Measurements from ENCODE around the gene KRT8. TPM values are rescaled to one million over a fixed set of nuclear protein-coding genes. Genes with fewer than 3 reads are reported as not detected.

KRT8 gene
- total RNA-seq, 3 donors from 2014 or later = 1,334 to 4,222 (median 3,664) TPM

DNA sequence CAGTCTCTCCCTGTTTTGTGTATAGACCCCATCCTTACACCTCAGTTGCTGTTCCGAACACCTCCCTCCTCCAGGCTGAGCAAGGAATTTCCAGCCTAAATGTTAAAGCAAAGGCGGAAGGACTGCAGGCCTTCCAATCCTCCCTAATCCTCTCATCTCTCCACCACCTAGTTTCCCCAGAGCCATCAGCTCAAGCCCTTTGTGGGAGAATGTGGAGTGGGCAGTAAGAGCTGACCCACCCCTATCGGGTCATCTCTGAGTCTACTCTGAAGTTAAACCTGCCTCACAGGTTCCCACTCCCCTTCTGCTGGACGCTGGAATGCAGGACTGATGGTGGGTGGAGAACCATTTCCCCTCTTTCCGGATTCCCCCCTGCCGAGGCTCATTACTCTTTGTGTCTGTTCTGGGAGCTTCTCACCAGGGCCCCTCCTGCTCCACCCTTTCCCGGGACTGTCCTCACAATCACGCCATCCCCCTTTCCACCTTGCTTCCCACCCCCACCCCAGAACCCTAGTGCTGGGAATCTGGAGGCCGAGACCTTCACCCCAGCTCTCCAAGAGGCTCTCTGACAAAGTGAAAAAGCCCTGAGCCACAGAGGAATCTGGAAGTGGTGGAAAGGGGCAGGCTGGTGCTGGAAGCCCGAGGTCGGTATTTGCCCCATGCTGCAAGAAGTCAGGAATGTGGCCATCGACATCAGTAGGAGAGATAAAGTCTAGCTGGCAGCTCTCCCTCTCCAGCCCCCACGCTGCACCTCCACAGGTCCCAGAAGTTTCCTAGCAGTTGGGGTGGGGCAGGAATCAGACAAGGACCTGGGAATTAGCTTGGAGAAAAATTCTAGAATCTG lies 40.7 kb upstream of the KRT8 start:
- Histone ChIP-seq H3K36me3 (ENCODE audit: low read depth) (no peaks in the 10 kb centered on the region), H3K9me3 (no peaks in the 10 kb centered on the region), H3K4me3 (no peak overlapping the region), H3K4me1 (ENCODE audit: low read depth) (peaks cover 14% of the 10 kb centered on the region)
- DNase-seq (no peak), ATAC-seq (no peak)
- intact Hi-C loops (cut with DNase I, micrococcal nuclease) = no loop called here
- TF ChIP-seq, protein P1, sequence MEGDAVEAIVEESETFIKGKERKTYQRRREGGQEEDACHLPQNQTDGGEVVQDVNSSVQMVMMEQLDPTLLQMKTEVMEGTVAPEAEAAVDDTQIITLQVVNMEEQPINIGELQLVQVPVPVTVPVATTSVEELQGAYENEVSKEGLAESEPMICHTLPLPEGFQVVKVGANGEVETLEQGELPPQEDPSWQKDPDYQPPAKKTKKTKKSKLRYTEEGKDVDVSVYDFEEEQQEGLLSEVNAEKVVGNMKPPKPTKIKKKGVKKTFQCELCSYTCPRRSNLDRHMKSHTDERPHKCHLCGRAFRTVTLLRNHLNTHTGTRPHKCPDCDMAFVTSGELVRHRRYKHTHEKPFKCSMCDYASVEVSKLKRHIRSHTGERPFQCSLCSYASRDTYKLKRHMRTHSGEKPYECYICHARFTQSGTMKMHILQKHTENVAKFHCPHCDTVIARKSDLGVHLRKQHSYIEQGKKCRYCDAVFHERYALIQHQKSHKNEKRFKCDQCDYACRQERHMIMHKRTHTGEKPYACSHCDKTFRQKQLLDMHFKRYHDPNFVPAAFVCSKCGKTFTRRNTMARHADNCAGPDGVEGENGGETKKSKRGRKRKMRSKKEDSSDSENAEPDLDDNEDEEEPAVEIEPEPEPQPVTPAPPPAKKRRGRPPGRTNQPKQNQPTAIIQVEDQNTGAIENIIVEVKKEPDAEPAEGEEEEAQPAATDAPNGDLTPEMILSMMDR (IDR thresholded peaks at IDR 0.05) = no peak

DNA sequence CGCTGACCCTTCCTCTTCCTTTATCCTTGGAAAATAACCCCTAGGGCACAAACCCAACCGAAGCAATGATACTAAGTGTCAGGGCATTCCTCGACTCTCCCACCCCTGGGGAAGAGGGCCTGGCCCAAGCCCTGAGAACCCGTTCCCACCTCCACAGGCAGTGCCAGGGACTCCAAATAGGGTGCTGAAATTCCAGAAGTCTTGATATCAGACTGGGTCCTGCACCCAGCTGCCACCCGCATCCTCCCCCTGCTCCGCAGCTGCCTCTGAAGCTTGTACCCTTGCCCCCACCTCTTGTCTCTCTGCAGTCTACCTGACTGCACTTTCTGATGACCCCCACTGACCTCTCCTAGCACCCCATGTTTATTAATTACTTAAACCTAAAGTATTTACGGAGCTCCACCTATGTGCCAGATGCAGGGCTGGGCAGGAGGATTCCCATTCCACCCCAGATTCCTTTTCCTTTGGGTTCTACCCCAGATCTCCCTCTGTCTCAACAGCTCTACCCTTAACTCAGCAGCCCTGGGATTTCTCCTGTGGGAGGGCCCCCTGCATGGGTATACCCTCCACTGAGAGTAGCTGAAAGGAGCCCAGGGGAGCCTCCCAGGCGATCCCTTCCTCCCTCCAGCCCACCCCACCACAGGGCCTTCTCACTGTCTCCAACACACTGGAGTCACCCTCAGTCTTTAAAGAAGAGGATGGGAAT lies 40.0 kb upstream of the KRT8 start:
- Histone ChIP-seq H3K36me3 (ENCODE audit: low read depth) (no peaks in the 10 kb centered on the region), H3K4me1 (ENCODE audit: low read depth) (peaks cover 14% of the 10 kb centered on the region), H3K9me3 (no peaks in the 10 kb centered on the region), H3K4me3 (no peak overlapping the region)
- intact Hi-C loops (cut with DNase I, micrococcal nuclease) = no loop called here
- DNase-seq (no peak), ATAC-seq (no peak)
- TF ChIP-seq, protein P1 (IDR thresholded peaks at IDR 0.05) = no peak

DNA sequence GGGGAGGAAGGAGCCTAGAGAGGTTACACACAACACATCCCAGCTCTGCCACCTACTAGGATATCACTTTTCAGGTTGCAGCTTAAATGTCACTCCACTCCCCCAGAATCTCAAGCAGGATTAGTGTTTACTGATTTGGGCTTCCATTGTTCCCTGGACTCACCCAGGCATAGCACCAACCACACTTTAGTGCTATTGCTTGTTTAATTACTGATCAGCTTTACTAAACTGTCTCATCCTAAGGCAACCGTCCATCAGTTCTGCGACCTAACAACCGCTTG lies 38.0 kb upstream of the KRT8 start:
- H3K4me1 ChIP-seq (ENCODE audit: low read depth) = peaks cover 14% of the 10 kb centered on the region
- no peak for DNase-seq
- intact Hi-C loops (cut with DNase I, micrococcal nuclease) = no loop called here
- H3K9me3 ChIP-seq = no peaks in the 10 kb centered on the region
- TF ChIP-seq, protein P1 (IDR thresholded peaks at IDR 0.05) = no peak
- no peaks in the 10 kb centered on the region for H3K36me3 ChIP-seq (ENCODE audit: low read depth)
- H3K4me3 ChIP-seq = no peak overlapping the region
- no peak for ATAC-seq

DNA sequence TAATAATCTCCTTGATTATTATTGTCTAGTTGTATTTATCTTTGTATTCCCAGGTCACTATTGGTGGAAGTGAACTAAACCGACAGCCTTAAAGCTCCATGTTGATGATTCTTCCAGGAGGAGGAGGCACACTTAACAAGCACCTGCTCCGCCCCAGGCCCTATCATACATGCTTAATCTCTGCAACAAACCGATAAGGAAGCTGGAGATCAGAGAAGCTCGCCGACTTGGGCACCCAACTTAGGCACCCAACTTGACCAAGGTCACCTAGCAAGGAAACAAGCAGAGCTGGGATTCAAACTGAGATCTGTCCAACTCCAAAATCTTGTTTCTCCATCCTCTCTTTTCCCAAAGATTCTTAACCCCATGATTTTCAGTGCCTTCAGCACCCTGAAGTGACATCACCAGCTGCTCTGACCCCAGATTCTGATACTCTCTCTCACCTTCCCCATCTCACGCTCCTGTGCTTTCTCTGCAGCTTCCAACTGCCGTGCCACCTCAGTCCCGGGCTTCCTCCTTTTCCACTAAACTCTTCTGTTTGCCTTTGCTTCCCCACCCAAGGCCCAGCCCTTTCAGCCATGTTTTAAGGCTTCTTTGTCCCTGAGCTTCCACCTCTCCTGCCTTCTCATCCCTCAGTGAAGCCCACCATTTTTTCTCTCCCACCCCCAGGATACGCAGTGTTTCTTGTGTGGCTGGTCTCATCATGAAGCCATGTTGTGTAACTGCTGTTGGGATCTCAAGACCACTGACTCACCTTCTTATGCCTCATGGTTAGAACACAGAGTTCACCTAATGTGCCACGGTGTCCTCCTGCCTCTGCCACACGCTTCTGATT lies 37.4 kb upstream of the KRT8 start:
- no peaks in the 10 kb centered on the region for H3K9me3 ChIP-seq
- ATAC-seq (peak; percentile 81), DNase-seq (peak; percentile 69 to 92 (median 72))
- no peak overlapping the region for H3K4me3 ChIP-seq
- TF ChIP-seq, protein P1 (IDR thresholded peaks at IDR 0.05) = no peak
- intact Hi-C loops (cut with DNase I, micrococcal nuclease) = no loop called here
- peaks cover 12% of the 10 kb centered on the region for H3K4me1 ChIP-seq (ENCODE audit: low read depth)
- no peaks in the 10 kb centered on the region for H3K36me3 ChIP-seq (ENCODE audit: low read depth)

DNA sequence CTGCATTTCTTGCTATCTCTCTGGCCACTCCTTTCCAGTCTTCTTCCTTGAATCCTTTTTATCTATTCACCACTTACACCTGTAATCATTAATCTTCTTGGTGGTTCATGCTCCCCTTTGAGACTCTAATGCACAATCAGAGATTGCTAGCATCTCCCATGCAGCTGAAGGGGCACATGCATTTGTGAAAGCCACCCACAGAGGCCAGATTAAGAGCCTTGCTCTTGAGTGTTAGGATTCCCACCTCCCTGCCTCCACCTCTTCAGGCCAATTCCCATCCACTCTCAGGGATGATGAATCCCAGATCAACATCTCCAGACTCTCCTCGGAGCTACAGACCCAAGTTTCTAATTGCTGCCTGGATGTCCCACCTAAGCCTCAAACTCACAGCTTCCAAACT lies 24.7 kb upstream of the KRT8 start:
- intact Hi-C loops (cut with DNase I, micrococcal nuclease) = no loop called here
- peaks cover 26% of the 10 kb centered on the region for H3K4me1 ChIP-seq (ENCODE audit: low read depth)
- DNase-seq = no peak
- H3K36me3 ChIP-seq (ENCODE audit: low read depth) = no peaks in the 10 kb centered on the region
- no peak for ATAC-seq
- no peak overlapping the region for H3K4me3 ChIP-seq
- TF ChIP-seq, protein P1 (IDR thresholded peaks at IDR 0.05) = no peak
- H3K9me3 ChIP-seq = no peaks in the 10 kb centered on the region

Measured in mucosa of descending colon (tissue), 3 donors.